HCEC 1CT (cell line): ENCODE data around the gene R3HDM4.
"Not testable (repeated sequence)": the region's sequence is repeated elsewhere in the genome, so short reads cannot be mapped to it uniquely, and the experiment has no call there.

ENCODE experiments used
- DNase-seq: peaks from one replicate; pipeline ENCODE4 v3.0.0-alpha.2; 2017

R3HDM4 gene

DNA sequence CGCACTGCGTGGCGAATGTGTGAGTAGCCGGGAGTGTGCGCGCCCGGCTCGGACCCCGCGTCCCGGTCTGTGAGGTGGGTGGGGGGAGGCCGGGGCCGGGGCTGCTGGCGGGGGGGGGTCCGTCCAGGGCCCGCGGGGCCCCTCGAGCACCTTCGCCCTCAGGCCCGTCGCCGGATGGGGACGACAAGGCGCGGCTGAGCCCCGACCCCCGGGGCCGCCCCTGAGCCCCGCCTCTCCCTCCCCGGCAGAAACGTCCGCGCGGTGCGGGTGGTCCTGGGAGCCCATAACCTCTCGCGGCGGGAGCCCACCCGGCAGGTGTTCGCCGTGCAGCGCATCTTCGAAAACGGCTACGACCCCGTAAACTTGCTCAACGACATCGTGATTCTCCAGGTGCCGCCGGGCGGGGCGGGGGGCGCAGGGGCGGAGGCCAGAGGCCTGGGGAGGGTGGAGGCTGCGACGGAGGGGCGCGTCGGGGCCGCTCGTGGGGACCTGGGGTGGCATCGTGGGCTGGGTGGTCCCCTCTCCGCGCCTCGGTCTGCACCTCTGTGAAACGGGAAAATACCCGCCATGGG, 59.9 kb downstream of the R3HDM4 start:
- no peak for DNase-seq

DNA sequence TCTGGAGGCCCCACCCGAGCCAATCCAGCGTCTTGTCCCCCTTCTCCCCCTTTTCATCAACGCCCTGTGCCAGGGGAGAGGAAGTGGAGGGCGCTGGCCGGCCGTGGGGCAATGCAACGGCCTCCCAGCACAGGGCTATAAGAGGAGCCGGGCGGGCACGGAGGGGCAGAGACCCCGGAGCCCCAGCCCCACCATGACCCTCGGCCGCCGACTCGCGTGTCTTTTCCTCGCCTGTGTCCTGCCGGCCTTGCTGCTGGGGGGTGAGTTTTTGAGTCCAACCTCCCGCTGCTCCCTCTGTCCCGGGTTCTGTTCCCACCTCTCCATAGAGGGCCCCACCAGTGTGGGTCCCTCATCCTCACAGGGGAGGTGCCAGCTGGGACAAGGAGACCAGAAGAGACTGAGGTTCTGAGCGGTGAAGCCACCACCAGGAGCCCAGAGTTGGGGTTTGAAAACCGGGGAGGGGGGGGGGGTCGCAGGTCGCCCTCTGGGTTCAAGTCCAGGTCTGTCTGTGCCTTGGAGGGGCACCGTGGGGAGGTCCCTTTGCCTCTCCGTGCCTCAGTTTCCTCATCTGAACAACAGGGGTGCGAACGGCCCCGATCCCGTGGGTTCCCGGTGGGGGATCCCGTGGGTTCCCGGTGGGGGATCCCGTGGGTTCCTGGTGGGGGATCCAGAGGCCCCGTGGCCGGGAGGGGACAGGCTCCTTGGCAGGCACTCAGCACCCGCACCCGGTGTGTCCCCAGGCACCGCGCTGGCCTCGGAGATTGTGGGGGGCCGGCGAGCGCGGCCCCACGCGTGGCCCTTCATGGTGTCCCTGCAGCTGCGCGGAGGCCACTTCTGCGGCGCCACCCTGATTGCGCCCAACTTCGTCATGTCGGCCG, 60.6 kb downstream of the R3HDM4 start, which contains the start of gene ELANE:
TSS of gene ELANE (plus strand) at position 168 of the 878 bp plus-strand sequence. CDS start at position 194, 26 bp downstream.
- DNase-seq = no peak

DNA sequence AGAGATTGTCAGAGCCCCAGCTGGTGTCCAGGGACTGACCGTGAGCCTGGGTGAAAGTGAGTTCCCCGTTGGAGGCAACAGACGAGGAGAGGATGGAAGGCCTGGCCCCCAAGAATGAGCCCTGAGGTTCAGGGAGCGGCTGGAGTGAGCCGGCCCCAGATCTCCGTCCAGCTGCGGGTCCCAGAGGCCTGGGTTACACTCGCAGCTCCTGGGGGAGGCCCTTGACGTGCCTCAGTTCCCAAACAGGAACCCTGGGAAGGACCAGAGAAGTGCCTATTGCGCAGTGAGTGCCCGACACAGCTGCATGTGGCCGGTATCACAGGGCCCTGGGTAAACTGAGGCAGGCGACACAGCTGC, 62.1 kb downstream of the R3HDM4 start:
- DNase-seq = no peak

DNA sequence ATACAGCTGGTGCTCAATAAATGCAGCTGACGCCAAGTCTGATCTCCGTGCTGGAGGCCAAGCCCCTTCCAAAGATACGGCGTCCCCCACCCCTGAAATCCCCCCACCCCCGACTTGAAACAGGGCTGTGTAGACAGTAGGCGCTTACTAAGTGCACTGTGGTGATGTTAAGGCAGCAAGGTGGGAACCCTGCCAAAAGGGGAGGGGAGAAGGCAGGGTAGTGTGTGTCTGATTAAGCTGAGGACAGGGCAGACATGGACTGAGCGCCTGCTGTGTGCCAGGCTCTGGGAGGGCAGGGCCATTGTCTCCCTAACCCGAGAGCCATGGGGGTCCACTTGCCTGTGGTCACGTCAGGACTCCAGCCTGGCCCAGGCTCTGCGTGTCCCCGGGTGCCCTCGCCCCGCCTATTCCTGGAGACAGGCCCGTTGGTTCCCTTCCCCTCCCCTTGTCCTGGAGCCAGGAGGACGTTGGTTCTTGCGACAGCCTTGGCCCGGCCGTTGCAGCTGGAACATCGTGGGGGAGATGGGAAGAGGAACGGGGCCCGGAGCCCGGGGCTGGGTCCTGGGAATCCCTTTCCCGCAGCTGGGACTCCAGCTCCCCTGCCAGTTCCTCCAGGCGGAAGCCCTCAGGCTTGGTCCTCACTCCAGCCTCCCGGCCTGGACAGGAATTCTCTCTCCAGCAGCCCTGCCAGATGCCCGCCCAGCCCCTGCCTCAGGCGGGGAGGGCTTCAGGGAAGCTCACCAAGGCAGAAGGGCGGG, 62.6 kb downstream of the R3HDM4 start:
- DNase-seq = peak; percentile 87

DNA sequence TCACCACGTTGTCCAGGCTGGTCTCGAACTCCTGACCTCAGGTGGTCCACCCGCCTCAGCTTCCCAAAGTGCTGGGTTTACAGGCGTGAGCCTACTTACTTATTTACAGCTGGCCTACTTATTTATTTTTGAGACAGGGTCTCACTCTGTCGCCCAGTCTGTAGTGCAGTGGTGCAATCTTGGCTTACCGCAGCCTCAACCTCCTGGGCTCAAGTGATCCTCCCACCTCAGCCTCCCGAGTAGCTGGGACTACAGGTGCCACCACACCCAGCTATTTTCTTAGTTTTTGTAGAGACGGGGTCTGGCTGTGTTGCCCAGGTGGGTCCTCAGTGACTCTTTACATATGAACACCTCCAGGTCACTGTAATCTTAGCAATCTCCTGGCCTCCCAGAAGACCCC, 63.8 kb downstream of the R3HDM4 start:
- not testable (repeated sequence) for DNase-seq

DNA sequence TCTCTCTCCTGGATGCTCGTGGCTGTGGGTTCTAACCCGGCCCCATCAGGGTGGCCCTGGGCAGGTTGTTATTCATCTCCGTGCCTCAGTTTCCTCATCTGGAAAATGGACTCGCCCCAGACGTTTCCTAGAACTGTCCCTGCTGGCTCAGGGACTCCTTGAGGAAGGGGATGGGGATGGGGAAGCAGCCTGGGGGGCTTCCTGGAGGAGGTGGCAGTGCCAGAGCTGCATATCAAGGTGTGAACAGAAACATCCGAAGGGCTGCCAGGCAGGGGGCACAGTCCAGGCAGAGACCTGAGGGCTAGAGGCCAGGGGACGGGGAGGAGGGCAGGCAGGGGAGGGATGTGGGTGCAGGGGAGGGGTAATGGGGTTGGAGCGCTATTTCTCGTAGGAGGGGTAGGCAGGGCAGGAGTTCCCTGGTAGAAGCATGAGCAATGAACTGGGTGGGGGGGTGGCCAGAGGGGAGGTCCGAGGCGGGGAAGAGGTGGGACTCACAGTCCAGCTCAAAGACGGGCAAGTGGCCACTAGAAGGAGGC, 64.6 kb downstream of the R3HDM4 start:
- DNase-seq = no peak
